Mammary epithelial cell (primary cell): ENCODE data around the gene FAM83C.

Source experiments
- EZH2 ChIP-seq: IDR thresholded peaks from 2 replicates; pipeline ENCODE4 v1.6.1; 2012; ENCODE audit warnings: low read length, inconsistent platforms, borderline replicate concordance
- TF ChIP-seq, protein P1 (sequence below), 2 donors: IDR thresholded peaks in 1 of 2; conservative IDR thresholded peaks in 1 of 2; 2 replicates each; pipeline ENCODE4 v1.5.1; 2011 to 2012; ENCODE audit warnings: inconsistent platforms in 2 of 2, low read length in 2 of 2, mild to moderate bottlenecking in 2 of 2, control low read depth in 1 of 2, low read depth in 1 of 2; ENCODE audit not compliant: insufficient read depth in 1 of 2; ENCODE audit errors: extremely low read depth in 1 of 2

DNA sequence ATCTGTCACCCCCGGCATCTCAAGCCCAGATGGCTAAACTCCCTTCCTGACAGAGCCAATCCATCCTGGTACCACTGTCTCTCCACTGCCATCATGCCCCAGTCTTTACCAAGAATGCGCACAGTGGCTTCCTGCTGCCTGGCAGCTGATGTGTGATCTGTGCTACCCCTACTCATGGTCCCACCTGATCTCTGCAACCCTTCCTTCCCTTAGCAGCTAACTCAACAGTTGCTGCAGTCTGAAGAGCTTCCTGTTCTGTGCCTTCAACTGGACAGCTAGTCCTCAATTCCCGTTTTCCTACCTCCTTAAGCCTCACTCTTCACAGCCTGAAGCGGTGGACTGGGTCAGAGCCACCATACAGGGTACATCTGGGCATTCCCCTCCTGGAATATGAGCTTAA, 7.6 kb upstream of the FAM83C start:
- TF ChIP-seq, protein P1, sequence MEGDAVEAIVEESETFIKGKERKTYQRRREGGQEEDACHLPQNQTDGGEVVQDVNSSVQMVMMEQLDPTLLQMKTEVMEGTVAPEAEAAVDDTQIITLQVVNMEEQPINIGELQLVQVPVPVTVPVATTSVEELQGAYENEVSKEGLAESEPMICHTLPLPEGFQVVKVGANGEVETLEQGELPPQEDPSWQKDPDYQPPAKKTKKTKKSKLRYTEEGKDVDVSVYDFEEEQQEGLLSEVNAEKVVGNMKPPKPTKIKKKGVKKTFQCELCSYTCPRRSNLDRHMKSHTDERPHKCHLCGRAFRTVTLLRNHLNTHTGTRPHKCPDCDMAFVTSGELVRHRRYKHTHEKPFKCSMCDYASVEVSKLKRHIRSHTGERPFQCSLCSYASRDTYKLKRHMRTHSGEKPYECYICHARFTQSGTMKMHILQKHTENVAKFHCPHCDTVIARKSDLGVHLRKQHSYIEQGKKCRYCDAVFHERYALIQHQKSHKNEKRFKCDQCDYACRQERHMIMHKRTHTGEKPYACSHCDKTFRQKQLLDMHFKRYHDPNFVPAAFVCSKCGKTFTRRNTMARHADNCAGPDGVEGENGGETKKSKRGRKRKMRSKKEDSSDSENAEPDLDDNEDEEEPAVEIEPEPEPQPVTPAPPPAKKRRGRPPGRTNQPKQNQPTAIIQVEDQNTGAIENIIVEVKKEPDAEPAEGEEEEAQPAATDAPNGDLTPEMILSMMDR (conservative IDR thresholded peaks at IDR 0.05 in 1 of 2, IDR thresholded peaks at IDR 0.05 in 1 of 2; ENCODE audit: extremely low read depth in 1 of 2, insufficient read depth in 1 of 2, low read depth in 1 of 2, low read length in 2 of 2), result no peak
- TF ChIP-seq EZH2, result no peak
